ENCODE data around the gene AP5S1.

DNA sequence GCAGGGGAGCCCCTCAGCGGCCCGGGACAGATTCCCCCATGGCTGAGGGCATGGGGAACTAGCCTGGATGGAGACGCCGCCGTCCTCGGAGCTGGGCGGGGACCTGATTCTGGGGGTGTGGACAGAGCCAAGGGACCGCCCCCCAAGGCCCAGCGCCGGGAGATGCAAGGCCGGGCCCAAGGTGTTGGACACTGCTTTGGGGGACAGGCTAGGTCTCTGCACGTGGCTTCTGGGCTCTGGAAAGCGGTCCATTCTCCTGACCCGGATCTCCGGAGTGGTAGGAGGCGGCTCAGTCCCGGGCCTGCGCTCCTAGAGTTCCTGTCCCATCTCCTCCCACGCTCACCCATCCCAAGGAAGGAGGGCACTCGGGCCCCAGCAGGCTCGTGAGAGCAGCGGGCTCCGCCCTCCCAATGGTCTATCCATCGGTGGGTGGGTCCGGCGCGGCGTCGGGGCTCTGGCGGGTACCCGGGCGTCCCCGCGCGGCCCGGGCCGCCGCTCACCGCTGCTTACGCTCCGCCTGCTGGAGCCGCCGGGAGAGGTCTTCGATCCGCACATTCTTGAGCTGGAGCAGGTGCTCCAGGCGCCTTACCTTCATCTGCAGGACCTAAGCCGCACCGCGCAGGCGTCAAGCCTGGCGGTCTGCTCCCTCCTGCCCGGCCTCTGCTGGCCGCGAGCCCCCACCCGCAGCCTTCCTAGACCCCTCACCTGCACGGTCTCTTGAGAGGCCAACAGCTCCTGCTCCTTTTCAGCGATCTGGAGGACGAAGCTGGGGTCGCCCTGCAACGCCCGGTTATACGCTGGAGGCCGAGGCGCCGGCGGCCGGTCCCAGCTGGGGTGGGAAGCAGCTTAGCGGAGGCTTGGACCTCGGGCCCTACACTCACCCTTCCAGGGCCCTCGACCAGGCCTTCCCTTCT, 42.4 kb upstream of the AP5S1 start:
- TF ChIP-seq, protein P1, sequence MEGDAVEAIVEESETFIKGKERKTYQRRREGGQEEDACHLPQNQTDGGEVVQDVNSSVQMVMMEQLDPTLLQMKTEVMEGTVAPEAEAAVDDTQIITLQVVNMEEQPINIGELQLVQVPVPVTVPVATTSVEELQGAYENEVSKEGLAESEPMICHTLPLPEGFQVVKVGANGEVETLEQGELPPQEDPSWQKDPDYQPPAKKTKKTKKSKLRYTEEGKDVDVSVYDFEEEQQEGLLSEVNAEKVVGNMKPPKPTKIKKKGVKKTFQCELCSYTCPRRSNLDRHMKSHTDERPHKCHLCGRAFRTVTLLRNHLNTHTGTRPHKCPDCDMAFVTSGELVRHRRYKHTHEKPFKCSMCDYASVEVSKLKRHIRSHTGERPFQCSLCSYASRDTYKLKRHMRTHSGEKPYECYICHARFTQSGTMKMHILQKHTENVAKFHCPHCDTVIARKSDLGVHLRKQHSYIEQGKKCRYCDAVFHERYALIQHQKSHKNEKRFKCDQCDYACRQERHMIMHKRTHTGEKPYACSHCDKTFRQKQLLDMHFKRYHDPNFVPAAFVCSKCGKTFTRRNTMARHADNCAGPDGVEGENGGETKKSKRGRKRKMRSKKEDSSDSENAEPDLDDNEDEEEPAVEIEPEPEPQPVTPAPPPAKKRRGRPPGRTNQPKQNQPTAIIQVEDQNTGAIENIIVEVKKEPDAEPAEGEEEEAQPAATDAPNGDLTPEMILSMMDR (conservative IDR thresholded peaks at IDR 0.05), result no peak
- TF ChIP-seq ZFX (IDR thresholded peaks at IDR 0.05), result no peak
